Mammary epithelial cell (primary cell): ENCODE measurements around the gene DDX46.

Experiments
- CTCF ChIP-seq, 2 donors: IDR thresholded peaks in 1 of 2; conservative IDR thresholded peaks in 1 of 2; 2 replicates each; pipeline ENCODE4 v1.5.1; 2011 to 2012; ENCODE audit warnings: inconsistent platforms in 2 of 2, low read length in 2 of 2, mild to moderate bottlenecking in 2 of 2, control low read depth in 1 of 2, low read depth in 1 of 2; ENCODE audit not compliant: insufficient read depth in 1 of 2; ENCODE audit errors: extremely low read depth in 1 of 2
- EZH2 ChIP-seq: IDR thresholded peaks from 2 replicates; pipeline ENCODE4 v1.6.1; 2012; ENCODE audit warnings: low read length, inconsistent platforms, borderline replicate concordance

- no peak for TF ChIP-seq CTCF (conservative IDR thresholded peaks at IDR 0.05 in 1 of 2, IDR thresholded peaks at IDR 0.05 in 1 of 2; ENCODE audit: extremely low read depth in 1 of 2, insufficient read depth in 1 of 2, low read depth in 1 of 2, low read length in 2 of 2)
- TF ChIP-seq EZH2 = no peak
Observed at GRCh38 chr5:134794082-134794481, 35.5 kb downstream of the DDX46 start.
